Neural crest cell (in vitro differentiated cells): ENCODE measurements around the gene SAP30BP. TPM values are rescaled to one million over a fixed set of nuclear protein-coding genes. Genes with fewer than 3 reads are reported as not detected.

Source experiments
- DNase-seq: peaks from one replicate; pipeline ENCODE4 v3.0.0; 2021; ENCODE audit warnings: low read depth, mixed read lengths, low spot score
- H3K27ac Mint-ChIP-seq: one replicate; pipeline ENCODE4 v1.8.0; 2021; ENCODE audit warnings: mild to moderate bottlenecking, mixed read lengths; ENCODE audit not compliant: unreplicated experiment
- H3K27me3 Mint-ChIP-seq: 2 replicates; pipeline ENCODE4 v1.8.0; 2021; ENCODE audit warnings: low read depth, mild to moderate bottlenecking, mixed read lengths
- H3K36me3 Mint-ChIP-seq: 2 replicates; pipeline ENCODE4 v1.8.0; 2021; ENCODE audit warnings: low read depth, mild to moderate bottlenecking, mixed read lengths
- H3K4me1 Mint-ChIP-seq: 2 replicates; pipeline ENCODE4 v1.8.0; 2021; ENCODE audit warnings: mixed read lengths
- H3K4me3 Mint-ChIP-seq: one replicate; pipeline ENCODE4 v1.8.0; 2021; ENCODE audit warnings: mild to moderate bottlenecking, mixed read lengths
- H3K9me3 Mint-ChIP-seq: 2 replicates; pipeline ENCODE4 v1.8.0; 2021; ENCODE audit warnings: mixed read lengths
- CTCF ChIP-seq: fragments of 200-600 bp; sonication (generic); conservative IDR thresholded peaks from 2 replicates; pipeline ENCODE4 v1.5.0; 2021; ENCODE audit warnings: antibody characterized with exemption, mild to moderate bottlenecking
- total RNA-seq: library from RNA; stranded (reverse); gene quantifications from 2 replicates; pipeline ENCODE4 v1.2.1, GENCODE V29; 2021

SAP30BP gene
- total RNA-seq, 1 donor from 2014 or later = 113 TPM

GRCh38 chr17:75729351-75729750 is 62.2 kb downstream of the SAP30BP start:
- Mint-ChIP-seq H3K9me3 (no peaks in the 10 kb centered on the region), H3K4me1 (no peaks in the 10 kb centered on the region), H3K4me3 (no peak overlapping the region), H3K36me3 (no peaks in the 10 kb centered on the region), H3K27me3 (no peaks in the 10 kb centered on the region), H3K27ac (no peak overlapping the region)
- no peak for DNase-seq
- TF ChIP-seq CTCF = no peak

DNA sequence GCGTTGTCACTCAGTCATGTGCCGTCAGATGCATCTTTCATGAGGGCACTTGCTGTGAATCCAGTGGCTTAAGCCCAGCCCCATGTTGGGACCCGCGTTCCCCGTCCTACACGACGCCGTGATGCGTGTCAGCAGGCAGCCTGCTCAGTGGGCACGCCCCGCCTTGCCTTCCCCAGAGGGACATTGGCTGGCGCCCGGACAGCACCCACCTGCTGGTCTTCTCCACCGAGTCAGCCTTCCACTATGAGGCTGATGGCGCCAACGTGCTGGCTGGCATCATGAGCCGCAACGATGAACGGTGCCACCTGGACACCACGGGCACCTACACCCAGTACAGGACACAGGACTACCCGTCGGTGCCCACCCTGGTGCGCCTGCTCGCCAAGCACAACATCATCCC is 62.9 kb downstream of the SAP30BP start:
- no peaks in the 10 kb centered on the region for H3K4me1 Mint-ChIP-seq
- no peak for DNase-seq
- H3K27me3 Mint-ChIP-seq = no peaks in the 10 kb centered on the region
- no peaks in the 10 kb centered on the region for H3K9me3 Mint-ChIP-seq
- no peak overlapping the region for H3K4me3 Mint-ChIP-seq
- TF ChIP-seq CTCF = no peak
- no peaks in the 10 kb centered on the region for H3K36me3 Mint-ChIP-seq
- no peak overlapping the region for H3K27ac Mint-ChIP-seq

GRCh38 chr17:75731086-75731715 is 64.1 kb downstream of the SAP30BP start:
- Mint-ChIP-seq H3K4me1 (no peaks in the 10 kb centered on the region), H3K4me3 (no peak overlapping the region), H3K27me3 (no peaks in the 10 kb centered on the region), H3K27ac (no peak overlapping the region), H3K9me3 (no peaks in the 10 kb centered on the region), H3K36me3 (no peaks in the 10 kb centered on the region)
- no peak for TF ChIP-seq CTCF
- DNase-seq = no peak

- TF ChIP-seq CTCF = no peak
- Mint-ChIP-seq H3K36me3 (no peaks in the 10 kb centered on the region), H3K27ac (no peak overlapping the region), H3K4me1 (no peaks in the 10 kb centered on the region), H3K9me3 (no peaks in the 10 kb centered on the region), H3K4me3 (no peak overlapping the region), H3K27me3 (no peaks in the 10 kb centered on the region)
- no peak for DNase-seq
Observed at GRCh38 chr17:75731716-75732498, 64.8 kb downstream of the SAP30BP start.

DNA sequence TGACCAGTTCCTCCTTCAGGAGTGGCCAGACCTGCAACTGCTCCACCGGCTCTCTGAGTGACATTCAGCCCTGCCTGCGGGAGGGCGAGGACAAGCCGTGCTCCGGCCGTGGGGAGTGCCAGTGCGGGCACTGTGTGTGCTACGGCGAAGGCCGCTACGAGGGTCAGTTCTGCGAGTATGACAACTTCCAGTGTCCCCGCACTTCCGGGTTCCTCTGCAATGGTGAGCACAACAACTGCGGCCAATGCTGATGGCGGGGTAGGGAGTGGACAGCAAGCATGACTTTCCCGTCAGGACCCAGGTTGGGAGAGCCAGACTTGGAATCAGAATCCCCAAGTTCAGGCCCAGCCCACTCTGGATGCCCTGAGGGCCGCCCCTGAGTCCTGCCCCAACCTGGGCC is 66.3 kb downstream of the SAP30BP start:
- no peak overlapping the region for H3K4me3 Mint-ChIP-seq
- H3K9me3 Mint-ChIP-seq = no peaks in the 10 kb centered on the region
- H3K27me3 Mint-ChIP-seq = no peaks in the 10 kb centered on the region
- peaks cover 6% of the 10 kb centered on the region for H3K4me1 Mint-ChIP-seq
- no peak overlapping the region for H3K27ac Mint-ChIP-seq
- no peak for DNase-seq
- no peaks in the 10 kb centered on the region for H3K36me3 Mint-ChIP-seq
- no peak for TF ChIP-seq CTCF
